HG02588 (cell line): Measurements from ENCODE around the gene STRN3.
A peak's percentile ranks its signal among the peaks of the same experiment; 100 is the strongest.
"Not testable (repeated sequence)": the region's sequence is repeated elsewhere in the genome, so short reads cannot be mapped to it uniquely, and the experiment has no call there.

Experiments
- ATAC-seq: cut with Tn5 transposase; IDR thresholded peaks from one replicate; pipeline ENCODE4 v1.9.1; 2021; ENCODE audit warnings: mild to moderate bottlenecking, moderate library complexity; ENCODE audit not compliant: unreplicated experiment

STRN3 gene

DNA sequence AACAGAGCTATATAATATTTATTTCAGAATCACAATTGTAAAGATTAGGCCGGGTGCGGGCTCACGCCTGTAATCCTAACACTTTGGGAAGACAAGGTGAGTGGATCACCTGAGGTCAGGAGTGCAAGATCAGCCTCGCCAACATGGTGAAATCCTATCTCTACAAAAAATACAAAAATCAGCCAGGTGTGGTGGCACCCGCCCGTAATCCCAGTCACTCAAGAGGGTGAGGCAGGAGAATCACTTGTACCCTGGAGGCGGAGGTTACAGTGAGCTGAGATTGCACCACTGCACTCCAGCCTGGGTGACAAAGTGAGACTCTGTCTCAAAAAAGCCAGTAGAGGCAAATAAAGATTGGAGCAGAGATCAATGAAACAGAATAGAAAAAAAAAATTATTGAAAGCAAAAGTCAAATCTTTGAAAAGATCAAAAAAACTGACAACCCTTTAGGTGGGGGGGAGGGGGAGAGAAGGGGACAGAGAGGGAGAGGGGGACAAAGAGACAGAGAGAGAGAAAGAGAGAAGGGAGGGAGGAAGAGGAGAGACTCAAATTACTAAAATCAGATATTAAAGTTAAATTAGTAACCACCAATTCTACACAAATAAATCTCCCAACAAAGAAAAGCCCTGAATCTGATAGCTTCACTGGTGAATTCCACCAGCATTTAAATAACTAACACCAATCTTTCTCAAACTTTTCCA is 53.1 kb downstream of the STRN3 start:
- ATAC-seq: no peak

DNA sequence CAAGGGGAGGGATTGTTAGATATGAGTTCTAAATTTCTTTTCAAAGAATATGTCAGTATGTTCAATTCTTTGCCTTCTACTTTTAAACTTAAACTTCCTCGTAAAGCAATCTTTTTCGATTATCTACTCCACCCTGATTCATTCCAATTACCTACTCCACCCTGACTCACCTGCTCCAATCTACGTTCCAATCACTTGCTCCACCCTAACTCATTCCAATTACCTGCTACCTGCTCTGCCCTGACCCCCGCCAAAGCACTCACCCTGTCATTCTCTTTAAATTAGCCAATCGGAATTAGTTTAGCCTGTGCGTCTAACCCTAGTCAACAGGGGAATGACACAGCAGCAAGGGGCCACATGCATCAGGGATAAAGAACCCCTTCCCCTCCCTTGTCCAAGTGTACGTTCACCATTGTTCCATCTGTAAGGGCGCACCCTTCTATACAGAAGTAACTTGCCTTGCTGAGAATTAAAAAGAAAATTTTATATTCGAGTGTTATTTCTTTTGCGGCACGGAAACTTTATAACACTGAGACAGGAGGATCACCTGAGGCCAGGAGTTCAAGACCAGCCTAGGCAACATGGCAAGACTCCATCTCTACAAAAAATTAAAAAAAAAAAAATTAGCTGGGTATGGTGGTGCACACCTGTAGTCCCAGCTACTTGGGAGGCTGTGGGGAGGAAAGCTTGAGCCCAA is 54.0 kb downstream of the STRN3 start:
- ATAC-seq: not testable (repeated sequence)

DNA sequence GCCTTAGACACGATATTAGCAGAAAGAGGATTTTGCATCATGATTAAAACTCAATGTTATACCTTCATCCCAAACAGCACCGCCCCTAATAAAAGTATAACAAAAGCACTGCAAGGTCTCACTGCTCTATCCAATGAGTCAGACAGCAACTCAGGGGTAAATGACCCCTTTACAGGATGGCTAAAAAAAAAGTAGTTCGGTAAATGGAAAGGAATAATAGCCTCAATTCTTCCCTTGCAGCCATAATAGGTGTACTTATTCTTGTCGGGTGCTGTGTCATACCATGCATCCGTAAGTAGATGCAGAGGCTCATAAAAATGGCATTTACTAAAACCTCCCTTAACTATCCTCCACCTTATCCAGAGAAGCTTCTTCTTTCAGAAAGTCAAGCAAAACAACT is 54.6 kb downstream of the STRN3 start:
- no peak for ATAC-seq

DNA sequence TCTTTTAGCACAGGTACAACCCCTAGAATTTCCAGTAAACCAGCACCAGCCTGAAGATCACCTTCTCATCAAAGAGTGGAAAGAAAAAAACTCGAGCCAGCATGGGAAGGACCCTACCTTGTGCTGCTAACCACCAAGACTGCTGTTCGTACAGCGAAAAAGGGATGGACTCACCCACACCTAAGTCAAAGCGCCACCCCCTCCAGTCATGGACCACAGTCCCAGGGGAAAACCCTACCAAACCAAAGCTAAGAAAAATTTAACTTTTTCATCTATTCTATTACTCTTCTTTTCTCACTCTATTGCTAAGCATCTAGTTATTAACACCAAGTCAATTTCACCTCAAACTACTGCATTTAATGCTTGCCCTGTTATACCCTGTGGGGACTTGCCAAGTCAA is 56.4 kb downstream of the STRN3 start:
- ATAC-seq: not testable (repeated sequence)

DNA sequence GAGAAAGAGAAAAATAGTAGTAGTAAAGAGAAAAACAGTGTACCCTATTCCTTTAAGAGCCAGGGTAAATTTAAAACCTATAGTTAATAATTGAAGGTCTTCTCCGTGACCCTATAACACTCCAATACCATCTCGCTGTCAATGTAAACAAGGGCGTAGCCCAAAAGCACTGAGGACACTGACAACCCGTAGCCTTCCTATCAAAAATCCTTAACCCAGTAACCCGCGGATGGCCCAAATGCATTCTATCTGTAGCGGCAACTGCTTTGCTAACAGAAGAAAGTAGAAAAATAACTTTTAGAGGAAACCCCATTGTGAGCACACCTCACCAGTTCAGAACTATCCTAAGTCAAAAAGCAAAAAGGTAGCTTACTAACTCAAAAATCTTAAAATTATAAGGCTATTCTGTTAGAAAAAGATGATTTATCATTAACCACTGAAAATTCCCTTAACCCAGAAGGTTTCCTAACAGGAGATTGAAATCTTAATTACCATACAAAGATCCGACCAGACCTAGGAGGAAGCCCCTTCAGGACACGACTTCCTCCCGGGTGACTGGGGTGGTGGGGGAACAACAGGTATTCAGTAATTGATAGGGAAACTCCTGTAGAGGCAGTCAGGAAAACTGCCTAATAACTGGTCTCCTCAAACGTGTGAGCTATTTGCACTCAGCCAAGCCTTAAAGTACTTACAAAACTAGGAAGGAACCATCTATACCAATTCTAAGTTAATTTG is 58.6 kb downstream of the STRN3 start:
- not testable (repeated sequence) for ATAC-seq

DNA sequence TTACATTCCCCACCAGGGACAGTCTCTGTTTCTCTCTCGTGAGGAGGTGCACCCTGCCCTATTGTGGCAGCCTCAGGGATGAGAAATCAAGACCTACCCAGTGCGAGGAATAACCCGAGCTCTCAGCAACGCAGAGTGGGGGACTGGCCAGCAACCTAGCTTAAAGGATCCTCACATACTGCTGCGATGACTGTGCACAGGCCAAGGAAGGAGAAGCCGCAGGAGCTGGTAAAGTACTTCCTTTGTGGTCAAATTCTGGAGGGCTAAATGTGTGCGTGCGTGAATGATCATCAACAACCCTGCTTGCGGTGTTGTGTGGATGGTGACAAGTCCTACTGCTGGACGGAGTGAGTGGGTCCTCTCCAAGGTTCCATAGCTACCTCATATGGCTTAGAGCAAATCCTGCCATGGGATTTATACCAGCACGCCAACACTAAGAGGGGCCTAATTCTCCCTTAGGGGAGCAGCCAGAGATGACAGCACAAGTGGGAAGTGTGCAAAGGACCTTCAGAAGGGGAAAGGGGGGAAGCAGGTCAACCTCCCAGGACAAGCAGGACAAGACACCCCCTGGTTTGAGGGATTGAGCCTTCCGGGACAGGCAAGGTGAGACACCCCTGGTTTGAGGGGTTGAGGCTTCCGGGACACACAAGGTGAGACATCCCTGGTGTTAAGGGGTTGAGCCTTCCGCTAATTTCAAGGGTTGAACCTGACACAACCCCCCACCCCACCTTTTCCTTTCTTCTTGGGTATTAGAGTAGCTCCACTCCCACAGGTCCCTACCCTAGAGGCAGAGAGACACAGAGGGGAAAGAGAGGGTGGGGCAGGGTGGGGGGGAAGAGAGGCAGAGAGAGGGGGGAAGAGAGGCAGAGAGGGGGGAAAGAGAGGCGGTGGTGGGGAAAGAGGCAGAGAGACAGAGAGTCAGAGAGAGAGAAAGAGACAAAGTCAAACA is 59.5 kb downstream of the STRN3 start:
- no peak for ATAC-seq

DNA sequence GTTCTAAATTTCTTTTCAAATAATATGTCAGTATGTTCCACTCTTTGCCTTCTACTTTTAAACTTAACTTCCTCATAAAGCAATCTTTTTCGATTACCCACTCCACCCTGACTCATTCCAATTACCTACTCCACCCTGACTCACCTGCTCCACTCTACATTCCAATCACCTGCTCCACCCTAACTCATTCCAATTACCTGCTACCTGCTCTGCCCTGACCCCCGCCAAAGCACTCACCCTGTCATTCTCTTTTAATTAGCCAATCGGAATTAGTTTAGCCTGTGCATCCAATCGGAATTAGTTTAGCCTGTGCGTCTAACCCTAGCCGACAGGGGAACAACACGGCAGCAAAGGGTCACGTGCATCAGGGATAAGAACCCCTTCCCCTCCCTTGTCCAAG is 60.3 kb downstream of the STRN3 start:
- ATAC-seq: not testable (repeated sequence)

DNA sequence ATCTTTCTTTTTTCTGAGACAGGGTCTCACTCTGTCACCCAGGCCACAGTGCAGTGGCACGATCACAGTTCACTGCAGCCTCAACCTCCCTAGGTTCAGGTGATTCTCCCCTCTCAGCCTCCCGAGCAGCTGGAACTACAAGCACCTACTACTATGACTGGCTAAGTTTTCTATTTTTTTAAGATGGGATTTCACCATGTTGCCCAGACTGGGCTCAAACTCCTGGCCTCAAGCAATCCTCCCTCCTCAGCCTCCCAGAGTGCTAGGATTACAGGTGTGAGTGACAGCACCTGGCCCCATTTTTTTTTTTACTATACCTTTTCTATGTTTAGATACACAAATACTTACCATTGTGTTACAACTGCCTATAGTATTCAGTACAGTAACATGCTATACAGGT is 63.6 kb downstream of the STRN3 start:
- not testable (repeated sequence) for ATAC-seq

DNA sequence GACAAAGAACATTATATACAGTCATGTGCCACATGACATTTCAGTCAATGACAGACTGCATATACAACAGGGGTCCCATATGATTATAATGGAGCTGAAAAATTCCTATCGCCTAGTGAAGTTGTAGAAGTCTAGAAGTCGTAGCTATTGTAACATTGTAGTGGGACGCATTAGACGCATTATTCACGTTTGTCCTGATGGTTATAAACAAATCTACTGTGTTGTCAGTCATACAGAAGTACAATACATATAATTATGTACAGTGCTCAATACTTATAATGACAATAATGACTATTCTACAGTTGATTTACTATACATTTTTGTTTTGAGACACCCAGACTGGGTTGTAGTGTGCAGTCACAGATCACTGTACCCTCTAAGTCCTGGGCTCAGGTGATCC is 64.8 kb downstream of the STRN3 start:
- no peak for ATAC-seq

DNA sequence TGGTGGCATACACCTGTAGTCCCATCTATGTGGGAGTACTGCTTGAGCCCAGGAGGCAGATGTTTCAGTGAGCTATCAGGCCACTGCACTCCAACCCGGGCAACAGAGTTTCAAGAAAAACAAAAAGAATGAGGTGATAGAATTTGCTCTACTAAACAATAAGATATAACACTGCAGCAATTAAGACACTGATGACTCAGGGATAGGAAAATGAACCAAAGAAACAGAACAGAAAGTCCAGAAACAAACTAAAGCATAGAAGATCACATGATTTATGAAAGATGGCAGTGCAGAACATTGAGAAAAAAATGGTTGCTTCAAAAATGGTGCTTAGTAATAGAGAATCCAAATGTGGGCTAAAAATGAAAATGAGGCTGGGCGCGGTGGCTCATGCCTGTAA is 66.0 kb downstream of the STRN3 start:
- no peak for ATAC-seq

DNA sequence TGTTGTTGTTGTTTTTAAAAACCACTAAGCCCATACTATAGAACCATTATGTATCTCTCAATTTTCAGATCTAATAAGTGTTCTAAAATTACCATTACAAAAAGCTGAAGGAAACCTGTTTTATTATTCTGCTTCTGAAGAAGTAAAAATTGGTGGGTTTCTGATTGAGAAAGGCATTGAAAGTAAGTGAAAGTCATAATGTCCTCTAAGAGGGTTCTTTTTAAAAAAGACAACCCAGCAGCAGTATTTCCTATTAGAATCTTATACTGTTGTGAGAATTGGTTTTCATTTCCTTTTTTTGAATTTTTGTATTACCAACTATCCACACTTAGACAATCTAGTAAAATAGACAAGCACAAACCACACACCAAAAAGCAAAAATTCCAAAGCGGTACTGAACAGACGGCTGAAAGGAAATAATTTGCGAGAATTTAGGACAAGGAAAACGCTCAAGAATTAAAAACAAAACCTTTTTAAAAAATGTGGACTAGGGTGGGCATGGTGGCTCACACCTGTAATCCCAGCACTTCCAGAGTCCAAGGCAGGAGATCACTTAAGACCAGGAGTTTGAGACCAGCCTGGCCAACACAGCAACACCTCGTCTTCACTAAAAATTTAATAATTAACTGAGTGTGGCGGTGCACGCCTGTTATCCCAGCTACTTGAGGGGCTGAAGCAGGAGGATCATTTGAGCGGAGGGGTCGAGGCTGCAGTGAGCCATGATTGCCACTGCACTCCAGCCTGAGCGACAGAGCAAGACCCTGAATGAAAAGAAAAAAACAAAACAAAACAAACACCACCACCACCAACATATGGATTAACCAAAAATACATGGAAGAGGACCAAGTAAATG is 67.4 kb downstream of the STRN3 start:
- ATAC-seq: no peak

DNA sequence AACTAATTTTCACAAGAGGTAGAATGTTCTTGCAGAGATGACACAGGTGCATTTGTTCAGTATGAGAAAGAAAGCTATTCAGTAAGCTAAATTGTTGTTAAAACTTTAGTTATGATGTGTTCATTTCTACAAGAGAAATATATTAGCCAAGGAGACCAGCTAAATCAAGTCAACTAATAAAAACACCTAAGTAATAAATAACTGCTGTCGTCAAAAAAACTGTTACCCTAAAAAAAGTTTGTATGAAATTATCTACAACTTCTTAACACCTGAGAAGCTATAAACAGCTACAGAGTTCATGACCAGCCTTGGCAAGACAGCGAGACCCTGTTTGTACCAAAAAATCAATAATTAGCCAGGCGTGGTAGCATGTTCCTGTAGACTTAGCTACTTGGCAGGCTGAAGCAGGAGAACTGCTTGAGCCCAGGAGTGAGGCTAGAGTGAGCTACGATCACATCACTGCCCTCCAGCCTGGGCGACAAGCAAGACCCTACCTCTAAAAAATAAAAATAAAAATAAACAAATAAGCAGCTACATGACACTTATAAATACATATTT is 68.3 kb downstream of the STRN3 start:
- peak; percentile 64 for ATAC-seq

DNA sequence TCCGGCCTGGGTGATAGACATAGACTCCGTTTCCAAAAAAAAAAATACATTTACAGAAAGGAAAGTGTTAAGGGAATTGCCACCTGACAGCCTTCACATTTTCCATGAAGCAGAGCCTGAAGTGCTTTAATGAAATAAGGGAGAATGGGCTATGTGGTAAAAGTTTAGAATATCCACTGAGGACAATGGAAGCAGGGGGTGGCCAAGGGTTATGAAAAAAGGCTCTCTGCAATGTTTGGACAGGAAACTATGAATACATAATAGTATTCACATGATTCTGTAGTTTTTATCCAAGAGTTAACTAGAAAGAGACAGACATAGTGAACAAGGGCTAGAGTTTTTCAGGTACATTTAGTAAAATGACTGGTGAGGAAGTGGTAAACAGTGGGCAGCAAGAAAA is 76.5 kb downstream of the STRN3 start:
- ATAC-seq: no peak

DNA sequence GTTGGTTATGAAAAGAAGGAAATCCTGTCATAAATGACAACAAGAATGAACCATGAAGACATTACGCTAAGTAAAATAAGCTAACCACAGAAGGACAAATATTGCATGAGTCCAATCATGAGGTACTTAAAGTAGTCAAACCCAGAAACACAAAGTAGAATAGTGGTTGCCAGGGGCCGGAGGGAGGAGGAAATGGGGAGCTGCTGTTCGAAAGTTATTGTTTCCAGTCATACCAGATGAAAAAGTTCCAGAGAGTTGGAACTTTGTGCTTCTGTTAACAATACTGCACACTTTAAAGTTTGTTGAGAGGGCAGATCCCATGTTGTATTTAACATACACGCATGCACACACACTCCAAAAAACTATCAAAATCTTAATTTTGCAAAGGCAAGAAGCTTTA is 82.5 kb downstream of the STRN3 start:
- no peak for ATAC-seq

DNA sequence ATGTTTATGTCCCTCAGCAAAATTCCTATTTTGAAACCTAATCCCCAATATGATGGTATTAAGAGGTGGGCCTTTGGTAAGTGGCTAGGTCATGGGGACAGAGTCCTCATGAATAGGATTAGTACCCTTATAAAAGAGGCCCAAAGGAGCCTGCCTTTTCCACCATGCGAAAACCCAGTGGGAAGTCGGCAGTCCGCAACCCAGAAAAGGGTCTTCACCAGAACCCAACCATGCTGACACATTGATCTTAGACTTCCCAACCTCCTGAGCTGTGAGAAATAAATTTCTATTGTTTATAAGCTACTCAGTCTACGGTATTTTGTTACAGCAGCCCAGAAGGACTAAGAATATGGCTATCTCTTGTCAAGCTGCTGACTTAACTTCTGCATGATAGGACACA is 85.3 kb downstream of the STRN3 start:
- ATAC-seq: no peak

DNA sequence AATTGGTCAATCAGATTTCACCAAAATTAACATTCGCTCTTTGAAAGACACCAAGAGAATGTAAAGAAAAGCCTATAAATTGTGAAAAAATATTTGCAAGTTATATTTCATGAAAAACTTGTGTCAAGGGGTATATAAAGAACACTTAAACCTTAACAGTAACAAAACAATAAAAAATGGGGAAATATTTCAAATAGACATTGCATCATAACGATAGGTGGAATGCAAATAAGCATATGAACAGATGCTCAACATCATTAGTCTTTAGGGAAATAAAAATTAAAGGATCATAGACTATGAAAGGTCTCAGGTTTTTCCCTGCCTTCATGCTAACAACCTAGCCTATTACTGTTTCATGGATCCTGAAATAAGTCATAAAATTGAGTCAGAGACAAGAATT is 87.6 kb downstream of the STRN3 start:
- ATAC-seq: no peak

DNA sequence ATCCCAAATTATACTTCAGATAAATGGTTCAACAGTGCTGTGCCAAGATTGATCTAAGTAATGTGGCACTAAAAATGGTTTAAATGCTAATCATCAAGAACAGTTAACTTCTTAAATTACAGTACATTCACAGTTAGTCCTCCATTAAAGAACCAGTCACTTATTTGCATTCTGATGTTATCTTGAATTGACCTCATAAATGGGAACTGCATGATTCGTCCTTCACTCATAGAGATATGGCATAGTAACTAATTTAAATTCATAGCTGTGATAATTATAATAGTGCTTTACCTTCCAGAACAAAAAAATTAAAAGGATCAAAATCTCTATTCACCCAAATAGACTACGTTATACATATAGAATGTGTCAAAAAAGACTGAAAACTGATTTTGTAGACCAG is 90.7 kb downstream of the STRN3 start:
- ATAC-seq: no peak

DNA sequence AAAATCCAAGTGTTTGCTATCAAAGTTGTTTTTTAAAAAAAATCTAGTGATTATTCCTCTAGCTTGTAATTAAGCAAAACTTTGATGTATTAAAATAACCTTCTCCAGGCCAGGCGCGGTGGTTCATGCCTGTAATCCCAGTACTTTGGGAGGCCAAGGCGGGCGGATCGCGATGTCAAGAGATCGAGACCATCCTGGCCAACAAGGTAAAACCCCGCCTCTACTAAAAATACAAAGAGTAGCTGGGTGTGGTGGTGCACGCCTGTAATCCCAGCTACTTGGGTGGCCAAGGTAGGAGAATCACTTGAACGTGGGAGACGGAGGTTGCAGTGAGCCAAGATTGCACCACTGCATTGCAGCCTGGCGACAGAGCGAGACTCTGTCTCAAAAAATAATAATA is 92.2 kb downstream of the STRN3 start:
- ATAC-seq: not testable (repeated sequence)

DNA sequence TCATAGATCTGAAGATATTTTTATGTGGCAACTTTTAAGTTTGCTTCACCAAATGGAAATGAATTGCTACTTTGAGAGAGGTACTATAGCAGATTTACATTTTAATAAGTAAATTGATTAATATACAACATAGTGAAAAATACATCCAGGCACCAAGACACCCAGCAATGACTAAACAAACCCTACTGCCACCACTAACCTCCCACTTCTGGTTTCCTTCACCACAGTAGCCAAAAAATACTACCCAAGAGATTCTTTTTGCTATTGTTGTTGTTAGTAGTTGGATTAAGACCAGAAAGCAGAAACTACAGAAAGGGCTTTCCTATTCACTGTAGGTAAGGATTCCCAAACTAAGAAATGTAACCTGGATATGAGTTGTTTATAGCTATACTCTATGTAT is 97.7 kb downstream of the STRN3 start:
- ATAC-seq: no peak

DNA sequence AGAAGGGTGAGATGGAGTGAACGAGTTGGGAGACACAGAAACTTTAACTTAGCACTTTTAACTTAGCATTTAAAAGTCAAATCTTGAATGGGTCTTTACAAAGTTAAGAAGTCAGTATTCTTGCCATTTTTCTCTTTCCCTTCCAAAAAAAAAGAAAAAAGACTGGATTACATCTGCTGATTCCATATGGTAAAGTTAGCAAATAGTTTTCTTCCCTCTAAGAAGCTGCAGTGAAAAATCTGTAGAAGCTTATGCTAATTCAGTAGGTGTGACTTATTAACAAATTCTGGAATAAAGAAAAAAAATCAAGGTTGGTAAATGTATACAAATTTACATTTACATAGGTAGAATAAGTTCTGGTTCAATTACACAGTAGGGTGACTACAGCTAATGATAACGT is 100.9 kb downstream of the STRN3 start:
- ATAC-seq: no peak
